Brain microvascular endothelial cell (primary cell): ENCODE results near the gene RBM19.
"Not testable (repeated sequence)": the region's sequence is repeated elsewhere in the genome, so short reads cannot be mapped to it uniquely, and the experiment has no call there.

Experiments used
- DNase-seq: peaks from one replicate; pipeline ENCODE4 v3.0.0-alpha.2; 2020
- H3K27ac ChIP-seq: fragments of 250-450 bp; sonication (Bioruptor Pico); 2 replicates; pipeline ENCODE4 v1.5.1; 2020; ENCODE audit warnings: mild to moderate bottlenecking, moderate library complexity
- H3K27me3 ChIP-seq: fragments of 250-450 bp; sonication (Bioruptor Pico); replicated peaks from 2 replicates; pipeline ENCODE4 v1.5.1; 2020; ENCODE audit warnings: mild to moderate bottlenecking
- H3K36me3 ChIP-seq: fragments of 250-450 bp; sonication (Bioruptor Pico); replicated peaks from 2 replicates; pipeline ENCODE4 v1.5.1; 2020; ENCODE audit warnings: mild to moderate bottlenecking
- H3K4me3 ChIP-seq: 2 replicates; pipeline ENCODE4 v1.5.1; 2011; ENCODE audit warnings: low read depth, mild to moderate bottlenecking, control low read depth, low read length, moderate library complexity
- CTCF ChIP-seq: IDR thresholded peaks from 2 replicates; pipeline ENCODE4 v1.5.1; 2011; ENCODE audit warnings: low read depth, mild to moderate bottlenecking, moderate library complexity, low read length, control low read depth, inconsistent platforms; ENCODE audit errors: missing control alignments
- in situ Hi-C: cut with HindIII; loops from 2 replicates; pipeline ENCODE4 v1.10.0; 2017; ENCODE audit warnings: low sequenced_read_pairs, low pct_ligation_motif_present

The RBM19 gene

DNA sequence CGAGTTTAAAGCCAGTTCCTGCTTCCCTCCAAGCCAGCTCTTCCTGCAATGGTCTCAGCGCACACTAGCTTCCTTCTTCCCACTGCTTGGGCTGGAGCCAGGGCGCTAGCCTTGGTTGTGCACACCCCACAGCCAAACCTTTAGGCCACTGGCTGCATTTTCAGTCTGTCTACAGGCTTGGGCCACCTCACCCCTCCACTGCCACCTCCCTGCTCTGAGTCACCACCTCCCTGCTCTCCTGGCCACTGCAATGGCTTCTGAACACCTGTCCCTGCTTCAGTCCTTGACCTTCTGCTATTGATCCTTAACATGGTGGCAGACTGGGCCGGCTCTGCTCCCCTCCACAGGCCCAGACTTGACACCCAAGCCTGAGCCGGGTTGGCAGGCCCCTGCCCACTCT lies 151.1 kb downstream of the RBM19 start:
- no peak for DNase-seq
- Histone ChIP-seq H3K27ac (no peak overlapping the region), H3K36me3 (no peaks in the 10 kb centered on the region), H3K4me3 (no peak overlapping the region), H3K27me3 (no peaks in the 10 kb centered on the region)
- in situ Hi-C loops, result no loop called here
- TF ChIP-seq CTCF, result no peak

DNA sequence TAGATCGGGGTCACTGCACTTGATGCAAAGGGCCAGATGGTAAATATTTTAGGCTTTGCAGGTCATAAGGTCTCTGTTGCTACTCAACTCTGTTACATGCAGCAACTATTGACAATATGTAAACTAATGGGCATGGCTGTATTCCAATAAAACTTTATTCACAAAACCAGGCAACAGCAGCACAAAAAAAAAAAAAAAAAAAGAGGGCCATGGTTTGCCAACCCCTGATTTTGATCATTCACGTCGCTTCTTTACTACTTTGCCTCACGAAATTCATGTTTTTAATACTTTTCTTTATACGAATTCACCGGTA lies 152.9 kb downstream of the RBM19 start:
- in situ Hi-C loops, result no loop called here
- no peaks in the 10 kb centered on the region for H3K36me3 ChIP-seq
- no peak for DNase-seq
- H3K27me3 ChIP-seq, result no peaks in the 10 kb centered on the region
- TF ChIP-seq CTCF, result no peak
- H3K4me3 ChIP-seq, result no peak overlapping the region
- H3K27ac ChIP-seq, result no peak overlapping the region

GRCh38 chr12:113812411-113813228 lies 153.5 kb downstream of the RBM19 start:
- in situ Hi-C loops, result no loop called here
- DNase-seq, result no peak
- Histone ChIP-seq H3K36me3 (no peaks in the 10 kb centered on the region), H3K4me3 (no peak overlapping the region), H3K27ac (no peak overlapping the region), H3K27me3 (no peaks in the 10 kb centered on the region)
- no peak for TF ChIP-seq CTCF

DNA sequence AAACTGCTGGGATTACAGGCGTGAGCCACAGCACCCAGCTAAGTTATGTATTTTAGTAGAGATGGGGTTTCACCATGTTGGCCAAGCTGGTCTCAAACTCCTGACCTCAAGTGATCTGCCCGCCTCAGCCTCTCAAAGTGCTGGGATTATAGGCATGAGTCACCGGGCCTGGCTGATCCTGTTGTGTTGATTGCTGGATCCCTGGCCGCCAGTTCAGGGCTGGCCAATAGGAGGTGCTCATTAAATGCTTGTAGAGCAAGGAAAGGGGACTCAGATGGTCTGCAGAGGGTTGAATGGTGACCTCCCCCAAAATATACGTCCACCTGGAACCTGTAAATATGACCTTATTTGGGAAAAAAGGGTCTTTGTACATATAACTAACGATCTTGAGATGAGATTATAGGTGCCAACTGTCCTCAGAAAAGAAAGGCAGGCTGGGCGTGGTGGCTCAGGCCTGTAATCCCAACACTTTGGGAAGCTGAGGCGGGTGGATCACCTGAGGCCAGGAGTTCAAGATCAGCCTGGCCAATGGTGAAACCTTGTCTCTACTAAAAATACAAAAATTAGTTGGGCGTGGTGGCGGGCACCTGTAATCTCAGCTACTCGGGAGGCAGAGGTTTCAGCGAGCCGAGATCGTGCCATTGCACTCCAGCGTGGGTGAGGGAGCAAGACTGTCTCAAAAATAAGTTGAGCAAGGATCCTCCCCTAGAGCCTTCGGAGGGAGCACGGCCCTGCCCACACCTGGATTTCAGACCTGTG lies 156.5 kb downstream of the RBM19 start:
- H3K27me3 ChIP-seq, DNase-seq, H3K36me3 ChIP-seq, in situ Hi-C loops, H3K27ac ChIP-seq, H3K4me3 ChIP-seq: not testable (repeated sequence)

- no peak for TF ChIP-seq CTCF
- Histone ChIP-seq H3K27ac (no peak overlapping the region), H3K27me3 (no peaks in the 10 kb centered on the region), H3K36me3 (no peaks in the 10 kb centered on the region), H3K4me3 (no peak overlapping the region)
- no peak for DNase-seq
- in situ Hi-C loops, result no loop called here
Observed at GRCh38 chr12:113808095-113808951, 157.8 kb downstream of the RBM19 start.

DNA sequence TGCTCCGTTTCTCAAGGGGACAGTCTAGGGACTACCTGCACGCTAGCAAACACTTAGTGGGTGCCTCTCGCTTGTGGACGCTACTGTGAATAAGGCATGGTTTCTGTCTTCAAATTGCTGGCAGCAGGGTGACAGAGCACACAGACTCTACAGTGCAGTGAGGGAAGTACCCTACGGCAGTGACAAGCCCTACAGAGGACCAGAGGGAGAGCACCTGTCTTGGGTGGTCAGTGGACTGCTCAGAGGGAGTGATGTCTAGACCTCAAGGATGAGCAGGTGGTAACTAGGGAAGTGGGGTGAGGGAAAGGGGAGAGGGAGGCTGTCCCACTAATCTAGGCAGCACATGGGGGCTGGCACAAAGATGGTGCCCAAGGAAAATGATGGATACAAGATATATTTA lies 160.5 kb downstream of the RBM19 start:
- in situ Hi-C loops, result no loop called here
- DNase-seq, result no peak
- Histone ChIP-seq H3K27ac (no peak overlapping the region), H3K36me3 (no peaks in the 10 kb centered on the region), H3K4me3 (no peak overlapping the region), H3K27me3 (no peaks in the 10 kb centered on the region)
- no peak for TF ChIP-seq CTCF
